Sigmoid colon (tissue), 7 donors: ENCODE results near the gene TMEM125. TPM values are rescaled to one million over a fixed set of nuclear protein-coding genes. Genes with fewer than 3 reads are reported as not detected.

ENCODE experiments used
- DNase-seq: peaks from one replicate; pipeline ENCODE4 v3.0.0-alpha.2; 2019
- H3K27ac ChIP-seq, 4 donors: fragments of 200-600 bp; sonication (generic); one replicate each; pipeline ENCODE4 v1.5.1; 2016 to 2019; ENCODE audit warnings: mild to moderate bottlenecking in 1 of 4
- H3K27me3 ChIP-seq, 3 donors: fragments of 200-600 bp; sonication (generic); one replicate each; pipeline ENCODE4 v1.5.1; 2019; ENCODE audit warnings: mild to moderate bottlenecking in 1 of 3
- H3K36me3 ChIP-seq, 4 donors: fragments of 200-600 bp; sonication (generic); one replicate each; pipeline ENCODE4 v1.5.1; 2016 to 2019
- H3K4me1 ChIP-seq, 4 donors: fragments of 200-600 bp; sonication (generic); one replicate each; pipeline ENCODE4 v1.5.1; 2017 to 2019
- H3K4me3 ChIP-seq, 4 donors: fragments of 200-600 bp; sonication (generic); one replicate each; pipeline ENCODE4 v1.5.1; 2017 to 2019; ENCODE audit warnings: mild to moderate bottlenecking in 2 of 4, moderate library complexity in 1 of 4
- H3K9me3 ChIP-seq, 4 donors: fragments of 200-600 bp in 3 of 4; sonication (generic) in 3 of 4; one replicate each; pipeline versions ENCODE4 v1.5.1 to v1.6.1; 2013 to 2019
- EP300 ChIP-seq, 4 donors: sonication (generic); formaldehyde crosslinking; IDR thresholded peaks; one replicate each; pipeline ENCODE4 v1.6.1; 2017; ENCODE audit warnings: antibody characterized with exemption in 4 of 4
- POLR2A ChIP-seq, 2 donors: fragments of 450-650 bp; IDR thresholded peaks; one replicate each; pipeline ENCODE4 v1.6.1; 2016; ENCODE audit warnings: antibody characterized with exemption in 2 of 2, mild to moderate bottlenecking in 2 of 2, moderate library complexity in 2 of 2
- POLR2AphosphoS5 ChIP-seq, 4 donors: sonication (generic); formaldehyde crosslinking; IDR thresholded peaks; one replicate each; pipeline ENCODE4 v1.6.1; 2017; ENCODE audit warnings: antibody characterized with exemption in 4 of 4
- WGBS, 2 donors: extraction: QIAGEN DNeasy Blood & Tissue Kit; methylation state at CpG; one replicate each; pipeline ENCODE4 v1.1.7; 2013; 5-methylcytosine and 5-hydroxymethylcytosine counted together
- intact Hi-C: fragments of 100-400 bp; cut with DNase I; formaldehyde crosslinking; loops from one replicate; pipeline ENCODE4 v1.15.1; 2023
- polyA plus RNA-seq, 3 donors: library from polyadenylated mRNA; stranded (reverse); fragments of 200-250 nt; gene quantifications; one replicate each; pipeline ENCODE4 v1.2.3, GENCODE V29; 2013
- total RNA-seq, 4 donors: library from RNA; depleted of rRNA; stranded (reverse); fragments of >200 nt; gene quantifications; one replicate each; pipeline ENCODE4 v1.1.0, GENCODE V29; 2016
- TF ChIP-seq, protein P1 (sequence below), 4 experiments: fragments of 450-650 bp in 3 of 4; fragments of 200-600 bp in 1 of 4; IDR thresholded peaks; one replicate each; pipeline ENCODE4 v1.5.1; 2016 to 2019; ENCODE audit warnings: antibody characterized with exemption in 4 of 4, mild to moderate bottlenecking in 3 of 4, moderate library complexity in 2 of 4
- donor health status: healthy with polysubstance abuse.
- donor health status: Bipolar disorder and iron deficiency.
- donor health status: healthy.

Gene TMEM125
- total and polyA plus RNA-seq, 7 donors, result 29.4 to 41.7 (median 29.6) TPM; not detected in 4

DNA sequence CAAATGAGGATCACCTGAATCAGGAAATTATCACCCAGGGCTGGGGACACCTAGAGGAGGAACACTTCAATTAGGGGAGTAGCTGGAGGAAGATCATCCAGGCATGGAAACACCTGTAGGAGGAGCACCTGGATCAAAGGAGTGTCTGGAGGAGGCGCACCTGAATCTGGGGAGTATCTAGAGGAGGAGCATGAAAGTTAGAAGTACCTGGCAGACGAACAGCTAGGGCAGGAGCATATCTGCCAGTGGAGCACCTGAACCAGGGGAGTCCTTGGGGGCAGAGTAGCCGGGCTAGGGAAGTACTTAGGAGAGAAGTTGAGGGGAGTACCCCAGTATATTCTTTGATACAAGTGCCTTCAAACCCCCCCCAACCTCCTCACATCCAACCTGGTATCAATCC is 14.3 kb downstream of the TMEM125 start:
- no peaks in the 10 kb centered on the region for H3K4me1 ChIP-seq
- no peak overlapping the region for H3K27ac ChIP-seq
- H3K36me3 ChIP-seq, result no peaks in the 10 kb centered on the region
- TF ChIP-seq POLR2AphosphoS5 (IDR thresholded peaks at IDR 0.05), result no peak
- WGBS, 2 donors, result 34 to 72% methylated on average over 3 of the region's 3 CpGs
- H3K27me3 ChIP-seq, result peaks cover 0 to 4% (median 3%) of the 10 kb centered on the region in 3 donors
- H3K4me3 ChIP-seq, result no peak overlapping the region
- intact Hi-C loops, result no loop called here
- no peaks in the 10 kb centered on the region for H3K9me3 ChIP-seq
- peak; percentile 42 for DNase-seq

DNA sequence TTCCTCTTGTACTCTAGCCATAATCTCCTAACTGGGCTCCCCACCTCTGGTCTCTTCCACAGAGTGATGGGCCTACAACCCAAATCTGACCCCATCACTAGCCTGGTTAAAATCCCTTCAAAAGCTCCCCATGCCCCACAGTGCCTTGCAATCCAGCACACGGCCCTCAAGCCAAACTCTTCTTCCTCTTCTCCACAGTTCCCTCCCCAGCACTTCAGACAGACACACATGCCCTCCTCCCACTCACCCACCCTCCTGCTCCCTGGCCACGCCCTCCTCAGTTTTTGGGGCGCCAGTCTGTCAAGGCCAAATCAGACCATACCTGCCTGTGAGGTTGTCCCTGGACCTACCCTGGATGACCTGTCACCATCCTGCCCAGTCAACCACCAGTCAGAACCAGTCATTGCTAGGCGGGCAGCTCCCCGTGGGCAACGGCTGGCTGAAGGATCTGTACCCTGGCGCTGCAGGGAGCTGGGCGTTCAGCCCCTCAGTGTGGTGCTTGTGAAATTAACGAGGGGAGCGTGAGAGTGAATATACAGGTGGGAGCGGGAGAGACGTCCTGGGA is 14.8 kb downstream of the TMEM125 start:
- peak; percentile 32 for DNase-seq
- Histone ChIP-seq H3K27me3 (peaks cover 0 to 4% (median 3%) of the 10 kb centered on the region in 3 donors), H3K4me1 (no peaks in the 10 kb centered on the region), H3K27ac (no peak overlapping the region), H3K4me3 (peak overlapping the region in 1 of 4 donors; percentile 7), H3K36me3 (no peaks in the 10 kb centered on the region), H3K9me3 (no peaks in the 10 kb centered on the region)
- WGBS, 2 donors, result 15 to 64% methylated on average over 12 of the region's 12 CpGs
- intact Hi-C loops, result no loop called here
- TF ChIP-seq POLR2AphosphoS5 (IDR thresholded peaks at IDR 0.05), result no peak

DNA sequence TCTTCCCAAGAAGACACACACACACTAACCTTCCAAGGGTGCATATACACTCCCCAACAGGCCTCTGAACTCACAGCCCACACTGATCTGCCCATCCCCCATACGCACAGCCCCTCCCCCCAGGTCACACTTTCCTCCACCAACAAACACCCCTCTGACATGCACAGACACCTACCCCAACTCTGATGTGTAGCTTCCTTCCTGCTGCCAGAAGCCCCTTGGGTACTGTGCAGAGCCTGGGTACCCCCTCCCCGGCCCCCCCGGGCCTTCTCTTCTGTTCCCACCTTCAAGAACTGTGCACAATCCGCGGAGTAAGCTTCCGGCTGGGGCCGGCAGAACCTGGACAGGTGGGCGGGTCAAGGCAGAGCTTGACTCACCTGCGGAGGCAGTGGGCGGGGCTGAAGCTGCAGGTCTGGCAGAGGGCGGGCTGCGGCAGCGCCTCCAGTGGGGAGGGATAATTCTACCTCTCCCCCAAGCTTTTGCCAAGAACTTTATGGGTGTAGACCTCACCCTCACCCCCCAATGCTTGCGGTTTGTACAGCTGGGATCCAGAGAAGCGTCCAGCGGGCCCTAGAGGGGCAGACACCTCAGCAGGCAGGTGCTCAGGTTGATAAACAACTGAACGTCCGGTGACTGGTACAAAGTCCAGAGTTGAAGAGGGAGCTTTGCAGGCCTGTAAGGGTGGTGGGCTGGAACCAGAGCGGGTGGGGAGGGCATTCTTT is 15.6 kb downstream of the TMEM125 start, which contains the start of gene C1orf210:
C1orf210 (minus strand) TSS at position 313 of the 722 bp plus-strand sequence. CDS start 2,311 bp downstream, outside the sequence.
- Histone ChIP-seq H3K4me3 (peak within 1 kb of the TSS in 1 of 4 donors; percentile 7), H3K4me1 (no peaks in the 10 kb centered on the region), H3K36me3 (no peaks in the 10 kb centered on the region), H3K9me3 (no peaks in the 10 kb centered on the region), H3K27ac (no peak within 1 kb of the TSS), H3K27me3 (peaks cover 0 to 4% (median 3%) of the 10 kb centered on the region in 3 donors)
- DNase-seq, result peak; percentile 60
- WGBS, 2 donors, result 10 to 44% methylated on average over 19 of the region's 19 CpGs
- TF ChIP-seq, protein P1, sequence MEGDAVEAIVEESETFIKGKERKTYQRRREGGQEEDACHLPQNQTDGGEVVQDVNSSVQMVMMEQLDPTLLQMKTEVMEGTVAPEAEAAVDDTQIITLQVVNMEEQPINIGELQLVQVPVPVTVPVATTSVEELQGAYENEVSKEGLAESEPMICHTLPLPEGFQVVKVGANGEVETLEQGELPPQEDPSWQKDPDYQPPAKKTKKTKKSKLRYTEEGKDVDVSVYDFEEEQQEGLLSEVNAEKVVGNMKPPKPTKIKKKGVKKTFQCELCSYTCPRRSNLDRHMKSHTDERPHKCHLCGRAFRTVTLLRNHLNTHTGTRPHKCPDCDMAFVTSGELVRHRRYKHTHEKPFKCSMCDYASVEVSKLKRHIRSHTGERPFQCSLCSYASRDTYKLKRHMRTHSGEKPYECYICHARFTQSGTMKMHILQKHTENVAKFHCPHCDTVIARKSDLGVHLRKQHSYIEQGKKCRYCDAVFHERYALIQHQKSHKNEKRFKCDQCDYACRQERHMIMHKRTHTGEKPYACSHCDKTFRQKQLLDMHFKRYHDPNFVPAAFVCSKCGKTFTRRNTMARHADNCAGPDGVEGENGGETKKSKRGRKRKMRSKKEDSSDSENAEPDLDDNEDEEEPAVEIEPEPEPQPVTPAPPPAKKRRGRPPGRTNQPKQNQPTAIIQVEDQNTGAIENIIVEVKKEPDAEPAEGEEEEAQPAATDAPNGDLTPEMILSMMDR (IDR thresholded peaks at IDR 0.05), result peak in 1 of 4 experiments; percentile 32
- no peak for TF ChIP-seq POLR2AphosphoS5 (IDR thresholded peaks at IDR 0.05)
- peak in 1 of 2 donors; percentile 48 for TF ChIP-seq POLR2A (IDR thresholded peaks at IDR 0.05)
- intact Hi-C loops, result no loop called here

DNA sequence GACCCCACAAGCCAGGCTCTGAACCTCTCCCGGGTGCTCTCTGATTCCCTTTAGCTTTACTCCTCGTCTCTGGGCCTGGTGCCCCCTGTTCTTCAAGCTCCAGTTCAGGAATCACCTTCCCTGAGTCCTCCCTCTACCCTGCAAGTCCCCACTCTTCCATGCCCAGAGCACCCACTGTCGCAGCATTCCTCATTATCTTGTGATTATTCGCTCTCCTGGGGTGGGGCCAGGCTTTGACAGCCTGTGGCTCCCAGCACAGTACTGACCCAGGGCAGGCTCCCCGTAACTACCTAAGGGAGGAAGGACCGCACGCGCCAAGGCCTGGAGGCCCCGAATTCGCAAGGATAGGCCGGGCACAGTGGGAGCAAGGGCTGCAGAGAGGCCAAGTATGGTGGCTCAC is 16.3 kb downstream of the TMEM125 start:
- DNase-seq, result peak; percentile 35
- H3K4me1 ChIP-seq, result no peaks in the 10 kb centered on the region
- no peak overlapping the region for H3K27ac ChIP-seq
- 53 to 86% methylated on average over 11 of the region's 11 CpGs for WGBS, 2 donors
- H3K9me3 ChIP-seq, result no peaks in the 10 kb centered on the region
- no peak for TF ChIP-seq POLR2AphosphoS5 (IDR thresholded peaks at IDR 0.05)
- no peak for TF ChIP-seq POLR2A (IDR thresholded peaks at IDR 0.05)
- no peak for TF ChIP-seq EP300 (IDR thresholded peaks at IDR 0.05)
- TF ChIP-seq, protein P1 (IDR thresholded peaks at IDR 0.05), result no peak
- peaks cover 0 to 4% (median 3%) of the 10 kb centered on the region in 3 donors for H3K27me3 ChIP-seq
- no peak overlapping the region for H3K4me3 ChIP-seq
- intact Hi-C loops, result no loop called here
- H3K36me3 ChIP-seq, result no peaks in the 10 kb centered on the region

DNA sequence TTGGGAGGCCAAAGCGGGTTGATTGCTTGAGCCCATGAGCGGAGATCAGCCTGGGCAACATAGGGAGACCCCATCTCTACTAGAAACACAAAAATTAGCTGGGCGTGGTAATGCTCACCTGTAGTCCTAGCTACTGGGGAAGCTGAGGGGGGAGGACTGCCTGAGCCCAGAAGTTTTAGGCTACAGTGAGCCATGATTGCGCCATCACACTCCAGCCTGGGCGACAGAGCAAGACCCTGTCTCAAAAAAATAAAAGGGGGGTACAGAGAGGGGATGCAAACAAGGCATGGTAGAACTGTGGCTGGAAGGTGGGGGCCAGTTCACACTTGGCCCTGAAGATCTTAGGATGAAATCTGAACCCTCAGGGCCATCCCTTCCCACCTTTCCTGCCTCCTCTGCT is 16.8 kb downstream of the TMEM125 start:
- H3K9me3 ChIP-seq, result no peaks in the 10 kb centered on the region
- intact Hi-C loops, result no loop called here
- DNase-seq, result no peak
- TF ChIP-seq, protein P1 (IDR thresholded peaks at IDR 0.05), result no peak
- TF ChIP-seq EP300 (IDR thresholded peaks at IDR 0.05) (no peak), POLR2A (IDR thresholded peaks at IDR 0.05) (no peak), POLR2AphosphoS5 (IDR thresholded peaks at IDR 0.05) (no peak)
- WGBS, 2 donors, result 95 to 96% methylated on average over 5 of the region's 5 CpGs
- H3K4me3 ChIP-seq, result no peak overlapping the region
- H3K27me3 ChIP-seq, result peaks cover 0 to 4% (median 3%) of the 10 kb centered on the region in 3 donors
- H3K27ac ChIP-seq, result no peak overlapping the region
- no peaks in the 10 kb centered on the region for H3K36me3 ChIP-seq
- no peaks in the 10 kb centered on the region for H3K4me1 ChIP-seq
